HG03108 (cell line): ENCODE data around the gene IGFBP4.

ENCODE experiments used
- ATAC-seq: cut with Tn5 transposase; IDR thresholded peaks from one replicate; pipeline ENCODE4 v1.9.1; 2021; ENCODE audit warnings: moderate library complexity; ENCODE audit not compliant: unreplicated experiment

IGFBP4 gene

DNA sequence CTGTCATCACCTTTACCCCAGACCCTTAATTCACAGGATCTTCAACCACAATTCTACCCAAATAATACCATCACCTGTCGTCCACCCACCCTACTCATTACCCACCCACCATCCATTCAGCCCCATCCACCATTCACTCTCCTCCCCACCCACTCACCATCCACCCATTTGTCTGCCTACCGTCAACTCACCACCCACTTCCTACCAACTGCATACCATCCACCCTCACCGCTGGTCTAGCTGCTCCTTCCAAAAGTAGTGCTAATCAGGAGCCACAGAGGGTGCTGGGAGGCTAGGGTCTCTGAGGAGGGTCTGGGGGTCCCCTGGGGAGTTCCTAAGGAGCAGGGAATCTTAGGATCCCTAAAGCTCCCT lies 12.0 kb upstream of the IGFBP4 start:
- ATAC-seq, result no peak

DNA sequence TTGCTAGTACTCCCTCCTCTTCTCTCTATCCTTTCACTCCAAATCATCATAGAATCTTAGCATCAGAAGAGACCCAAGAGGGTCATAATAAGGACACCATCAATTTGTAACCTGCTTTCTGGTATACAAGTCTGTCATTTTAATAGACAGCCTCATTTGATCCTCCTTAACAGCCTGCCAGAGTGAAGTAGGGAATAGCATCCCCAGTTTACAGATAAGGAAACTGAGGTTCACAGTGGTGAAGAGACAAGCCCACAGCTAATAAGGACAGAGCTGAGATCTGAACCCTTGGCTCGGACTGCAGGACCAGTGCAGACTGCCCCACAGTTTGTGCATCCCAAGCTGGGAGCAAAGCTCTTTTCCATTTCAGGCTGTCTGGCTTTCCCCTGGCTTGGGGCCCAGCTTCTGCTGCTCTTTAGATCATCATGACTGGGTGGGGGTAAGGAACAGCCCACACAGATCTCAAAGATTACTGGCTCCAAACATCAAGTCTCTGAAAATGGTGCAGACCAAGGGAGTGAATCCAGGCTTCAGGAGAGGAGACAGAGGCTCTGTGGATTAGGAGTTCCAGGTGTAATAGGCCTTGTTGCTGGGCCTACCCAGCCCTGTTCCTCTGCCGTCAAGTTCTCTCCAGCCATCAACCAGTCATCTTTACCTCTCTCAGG lies 10.3 kb upstream of the IGFBP4 start:
- no peak for ATAC-seq

DNA sequence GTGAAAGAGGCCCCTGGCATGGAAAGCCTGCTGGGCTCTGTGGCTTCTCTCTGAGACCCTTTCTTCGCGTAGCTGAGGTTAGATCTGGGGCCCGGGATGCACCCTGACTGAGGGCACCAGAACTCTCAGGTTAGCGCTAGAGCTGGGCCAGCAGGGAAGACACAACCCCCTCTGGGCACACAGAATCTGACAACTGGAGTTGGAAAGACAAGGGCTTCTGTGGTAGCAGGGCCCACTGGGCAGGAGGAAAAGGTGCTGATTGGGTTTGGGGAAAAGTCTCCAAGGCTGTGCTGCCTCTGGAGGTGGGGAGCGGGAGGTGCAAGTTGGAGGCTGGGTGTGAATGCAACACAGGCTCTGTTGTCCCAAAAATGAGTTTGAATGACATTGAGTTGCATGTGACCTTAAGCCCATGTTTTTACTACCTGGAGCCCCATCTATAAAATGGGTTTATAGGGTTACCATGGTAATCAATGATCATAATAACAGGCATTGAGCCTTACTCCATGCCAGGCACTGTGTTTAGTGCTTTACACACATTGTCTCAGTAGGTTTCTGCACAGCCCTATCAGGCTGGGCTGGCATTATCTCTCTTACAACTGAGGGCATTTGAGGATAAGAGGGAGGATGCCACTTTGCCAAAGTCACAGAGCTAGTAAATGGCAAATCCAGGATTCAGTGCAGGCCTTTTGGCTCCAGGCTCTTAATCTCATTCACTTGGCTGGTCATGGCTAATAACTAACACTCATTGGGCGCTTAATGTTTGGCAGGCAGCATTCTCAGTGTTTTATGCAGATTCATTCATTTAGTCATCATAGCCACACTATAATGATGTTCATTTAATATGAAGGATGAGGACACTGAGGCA lies 9.5 kb upstream of the IGFBP4 start:
- ATAC-seq, result no peak

DNA sequence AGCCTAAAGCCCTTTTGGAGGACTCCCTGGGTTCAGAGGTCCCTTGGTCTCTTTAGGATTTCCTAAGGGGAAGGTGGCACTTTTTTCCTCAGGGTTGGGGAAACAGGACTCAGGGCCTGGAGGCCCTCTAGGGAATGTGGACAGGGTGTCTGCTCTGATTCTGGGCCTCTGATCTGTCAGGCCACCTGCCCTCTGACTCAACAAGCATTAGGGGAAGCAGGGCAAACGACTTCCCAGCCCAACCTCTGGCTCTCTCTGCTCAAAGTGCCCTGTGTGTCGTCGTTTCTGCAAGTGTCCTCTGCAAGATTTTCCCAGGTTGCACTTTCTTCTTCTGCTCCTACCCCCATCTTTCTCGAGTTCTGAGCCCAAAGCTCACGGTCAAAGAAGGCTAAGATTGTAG lies 6.6 kb upstream of the IGFBP4 start:
- no peak for ATAC-seq

DNA sequence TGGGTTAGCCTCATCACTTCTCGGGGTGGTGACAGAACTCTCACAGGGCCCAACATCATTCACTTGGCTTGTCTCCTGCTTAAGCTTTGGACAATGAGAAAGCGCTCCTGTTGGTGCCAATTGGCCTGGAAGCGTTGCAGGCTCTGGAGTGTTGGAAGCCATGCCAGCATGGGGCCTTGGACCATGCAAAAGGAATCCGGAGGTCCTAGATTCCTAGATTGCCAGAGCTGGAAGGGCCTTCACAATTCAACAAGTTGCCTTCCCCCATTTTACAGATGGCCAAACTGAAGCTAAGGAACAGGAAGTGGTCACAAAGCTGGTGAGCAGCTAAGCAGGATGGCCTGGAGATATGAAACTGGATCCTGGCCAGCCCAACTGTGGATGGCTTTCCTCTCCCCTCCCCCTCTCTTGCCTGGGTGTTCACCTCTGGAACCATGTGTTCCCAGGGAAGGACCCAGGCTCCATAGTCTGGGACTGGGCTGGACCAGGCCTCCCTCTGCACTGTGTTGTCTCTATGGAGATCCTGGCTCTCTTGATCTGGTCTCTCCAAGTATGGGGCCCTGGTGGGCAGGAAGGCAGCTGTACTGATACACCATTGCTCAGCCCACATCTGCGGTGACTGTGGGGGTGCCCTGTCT lies 6.0 kb upstream of the IGFBP4 start:
- ATAC-seq, result no peak

DNA sequence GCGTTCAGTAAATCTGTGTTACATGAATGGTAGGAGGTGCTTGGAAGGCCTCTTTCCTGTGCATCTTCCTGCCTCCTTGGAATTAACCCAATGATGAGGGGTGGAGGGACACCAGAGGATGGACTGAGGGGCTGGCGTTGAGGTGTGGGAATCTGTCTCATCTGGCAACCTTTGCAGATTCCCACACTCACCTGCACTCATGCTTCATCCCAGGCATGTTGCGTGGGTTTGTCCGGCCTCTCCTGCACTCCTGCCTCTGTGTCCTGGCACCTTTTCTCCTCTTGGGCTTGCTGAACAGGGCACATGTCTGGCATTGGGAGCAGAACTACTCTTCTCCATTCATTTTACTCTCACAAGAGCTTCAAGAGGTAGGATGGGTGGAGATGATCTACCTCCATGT lies 3.1 kb upstream of the IGFBP4 start:
- ATAC-seq, result no peak

DNA sequence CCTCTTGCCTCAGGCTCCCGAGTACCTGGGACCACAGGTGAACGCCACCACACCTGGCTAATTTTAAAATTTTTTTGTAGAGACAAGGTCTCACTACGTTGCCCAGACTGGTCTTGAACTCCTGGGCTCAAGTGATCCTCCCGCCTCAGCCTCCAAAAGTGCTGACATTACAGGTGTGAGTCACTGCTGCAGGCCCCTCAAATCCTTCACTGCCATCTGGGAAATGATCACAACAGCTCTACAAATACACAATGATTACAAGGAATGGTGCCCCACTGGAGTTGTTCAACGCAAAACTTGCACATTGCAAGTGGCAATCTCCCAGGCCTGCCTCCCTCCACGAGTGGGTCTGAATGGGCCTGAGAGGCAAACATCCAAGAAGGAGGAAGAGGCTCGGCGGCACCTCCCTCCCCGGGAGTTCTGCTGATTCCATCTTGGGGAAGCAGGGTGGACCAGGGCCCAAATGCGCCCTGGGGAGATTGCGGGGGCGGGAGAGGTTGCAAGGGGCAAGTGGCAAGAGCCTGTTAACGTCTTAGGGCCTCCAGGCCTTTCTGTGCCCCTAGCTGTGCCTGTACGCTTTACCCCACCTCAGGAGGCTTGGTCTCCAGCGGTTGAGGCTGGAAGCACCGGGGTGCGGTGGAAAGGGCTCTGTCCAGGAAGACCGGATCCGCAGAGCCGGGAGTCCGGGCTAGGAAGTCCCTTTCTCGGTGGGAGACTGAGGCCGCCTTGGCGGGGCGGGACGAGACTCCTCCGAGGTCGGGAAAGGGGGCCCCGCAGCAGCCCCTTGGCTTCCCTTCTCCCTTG lies 656 bp upstream of the IGFBP4 start:
- ATAC-seq, result no peak

DNA sequence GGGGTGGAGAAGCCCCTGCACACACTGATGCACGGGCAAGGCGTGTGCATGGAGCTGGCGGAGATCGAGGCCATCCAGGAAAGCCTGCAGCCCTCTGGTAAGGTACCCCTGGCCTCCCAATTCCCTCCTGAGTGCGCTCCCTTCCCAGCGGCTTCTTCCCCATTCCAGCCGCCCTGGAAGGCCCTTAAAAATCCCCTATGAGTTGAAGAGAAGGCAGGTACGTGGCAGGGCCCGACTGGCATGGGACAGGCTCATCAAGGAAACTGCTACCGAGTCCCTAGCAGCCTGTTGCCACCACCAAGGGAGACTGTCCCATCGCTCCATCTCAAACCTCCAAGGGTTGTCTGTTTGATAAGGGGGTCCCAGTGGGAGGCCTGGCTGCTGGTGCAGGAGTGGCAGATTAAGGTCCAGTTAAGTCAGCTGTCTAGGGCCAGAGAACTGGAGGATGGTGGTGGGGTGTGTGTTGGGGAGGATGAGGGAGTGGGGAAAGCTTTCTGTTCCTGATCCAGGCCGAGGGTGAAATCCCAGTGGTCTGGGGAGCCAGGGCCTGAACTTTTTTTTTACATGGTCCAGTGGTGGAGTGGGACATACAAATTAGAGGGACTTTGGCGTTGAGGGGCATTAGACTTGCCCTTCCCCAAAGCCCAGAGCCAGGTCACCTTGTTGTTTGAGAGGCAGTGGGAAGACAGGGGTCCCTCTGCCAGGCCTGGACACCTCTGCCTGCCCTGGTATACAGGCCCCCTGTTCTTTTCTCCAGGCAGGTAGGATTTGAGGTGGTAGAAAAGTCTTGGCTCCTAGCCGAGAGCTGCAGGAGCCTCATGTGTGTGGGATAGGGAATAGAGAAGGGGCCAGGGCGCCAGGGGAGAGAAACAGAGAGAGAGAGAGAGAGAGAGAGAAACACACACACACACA lies 994 bp downstream of the IGFBP4 start:
- no peak for ATAC-seq

DNA sequence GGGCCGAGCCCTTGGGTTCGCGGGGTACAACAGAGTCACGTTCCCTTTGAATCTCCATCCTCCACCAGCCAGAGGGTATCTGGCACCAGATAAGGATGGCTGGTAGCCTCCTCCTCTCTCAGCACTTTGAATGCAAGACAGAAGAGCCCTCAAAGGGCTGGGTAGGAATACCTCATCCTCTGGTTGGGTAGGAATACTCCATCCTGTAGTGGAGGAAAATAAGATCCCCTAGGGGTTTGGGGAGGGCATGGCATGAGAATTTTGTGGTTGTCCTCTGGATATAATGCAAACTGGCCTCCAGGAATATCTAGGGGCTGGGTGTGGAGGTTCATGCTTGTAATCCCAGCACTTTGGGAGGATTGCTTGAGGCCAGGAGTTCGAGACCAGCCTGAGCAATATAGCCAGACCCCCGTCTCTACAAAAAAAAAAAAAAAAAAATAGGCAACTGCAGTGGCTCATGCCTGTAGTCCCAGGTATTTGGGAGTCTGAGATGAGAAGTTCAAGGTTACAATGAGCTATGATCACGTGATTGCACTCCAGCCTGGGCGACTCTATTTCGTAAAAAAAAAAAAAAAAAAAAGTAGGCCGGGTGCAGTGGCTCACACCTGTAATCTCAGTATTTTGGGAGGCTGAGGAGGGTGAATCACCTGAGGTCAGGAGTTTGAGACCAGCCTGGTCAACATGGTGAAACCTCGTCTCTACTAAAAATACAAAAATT lies 2.7 kb downstream of the IGFBP4 start:
- ATAC-seq, result no peak

DNA sequence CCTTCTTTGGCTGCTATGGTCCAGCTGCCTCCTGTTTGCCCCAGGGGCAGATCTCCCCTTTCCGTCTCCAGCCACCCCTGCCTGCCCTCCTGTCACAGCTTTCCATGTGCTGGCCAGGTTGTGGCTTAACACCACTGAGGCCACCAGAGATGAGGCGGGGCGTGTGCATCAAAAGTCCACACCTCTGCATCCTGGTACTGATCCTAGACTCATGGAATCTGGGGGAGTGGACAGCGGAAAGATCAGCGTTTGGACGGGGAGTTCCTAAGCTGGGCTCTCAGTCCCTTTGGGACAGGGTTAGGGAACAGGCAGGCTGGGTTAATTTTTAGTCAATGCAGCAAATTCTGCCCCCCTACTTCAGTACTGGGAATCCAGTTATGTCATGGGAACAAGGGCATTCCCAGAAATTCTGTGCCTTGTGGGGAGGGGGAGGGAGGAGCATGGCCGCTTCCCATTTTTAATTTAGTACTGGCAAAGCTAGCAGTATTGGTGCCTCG lies 3.9 kb downstream of the IGFBP4 start:
- no peak for ATAC-seq

DNA sequence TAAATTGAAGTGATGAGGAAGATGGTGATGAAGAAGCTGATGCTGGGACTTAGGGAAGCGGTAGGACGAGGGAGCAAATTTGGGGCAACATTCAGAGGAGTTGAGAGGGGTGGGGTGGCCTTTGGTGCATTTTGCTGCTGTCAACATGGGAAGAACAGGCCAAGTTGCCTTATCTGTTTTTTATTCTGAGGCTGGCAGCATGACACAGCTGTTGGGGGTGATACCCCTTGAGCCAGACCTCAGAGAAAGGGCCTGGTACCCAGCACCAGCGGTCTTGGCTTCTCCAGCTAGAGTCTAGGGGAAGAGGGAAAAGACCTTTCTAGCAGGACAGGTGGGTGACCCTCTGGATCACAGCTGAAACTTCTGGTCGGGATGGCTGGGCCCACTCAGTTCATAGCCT lies 4.6 kb downstream of the IGFBP4 start:
- ATAC-seq, result no peak

DNA sequence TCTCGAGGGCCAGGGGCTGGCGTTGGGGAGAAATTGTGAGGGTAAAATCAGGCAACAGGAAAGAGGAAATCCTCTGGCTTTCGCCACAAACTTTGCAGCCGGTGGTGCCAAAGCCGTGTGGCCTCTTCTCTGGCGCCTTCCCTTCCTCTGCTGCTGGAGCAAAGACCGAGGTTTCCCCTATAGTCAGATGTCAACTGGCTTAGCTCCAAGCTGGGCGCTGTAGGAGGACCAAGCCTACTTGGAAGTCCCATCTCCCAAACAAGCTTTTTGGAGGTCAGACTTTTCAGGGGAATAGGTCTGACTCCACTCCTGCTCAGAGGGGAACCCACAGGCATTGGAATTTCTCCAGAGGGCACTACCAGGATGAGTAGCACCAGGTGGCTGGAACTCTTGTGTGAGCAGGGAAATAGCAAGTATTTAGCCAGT lies 5.0 kb downstream of the IGFBP4 start:
- ATAC-seq, result no peak

DNA sequence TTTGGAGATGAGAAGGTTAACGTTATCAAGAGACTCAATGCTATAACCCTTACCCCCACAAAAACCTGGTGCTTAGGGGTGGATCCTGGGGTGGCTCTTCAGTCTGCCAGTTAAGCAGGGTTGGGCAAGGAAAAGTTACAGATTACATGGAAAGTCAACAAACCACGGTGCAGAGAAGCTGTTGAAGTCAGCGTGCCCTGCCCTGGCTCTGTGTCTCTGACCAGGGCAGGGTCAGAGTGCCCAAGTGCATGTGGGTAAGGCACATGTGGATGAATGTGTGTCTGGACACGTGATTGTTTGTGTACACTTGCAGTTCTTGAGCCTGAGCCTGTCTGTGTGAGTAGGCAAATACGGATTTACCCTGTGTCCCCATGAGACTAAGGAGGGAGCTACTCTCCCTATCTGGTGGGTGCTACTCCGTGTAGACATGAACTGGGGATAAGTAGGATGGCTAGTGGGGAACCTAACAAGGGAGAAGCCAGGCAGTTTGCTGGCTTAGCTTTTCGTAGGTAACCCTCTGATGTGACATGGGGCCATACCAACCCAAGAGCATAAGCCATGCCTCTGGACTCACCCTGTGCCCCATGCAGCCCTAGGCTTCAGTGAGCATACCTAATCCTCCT lies 5.5 kb downstream of the IGFBP4 start:
- ATAC-seq, result no peak

DNA sequence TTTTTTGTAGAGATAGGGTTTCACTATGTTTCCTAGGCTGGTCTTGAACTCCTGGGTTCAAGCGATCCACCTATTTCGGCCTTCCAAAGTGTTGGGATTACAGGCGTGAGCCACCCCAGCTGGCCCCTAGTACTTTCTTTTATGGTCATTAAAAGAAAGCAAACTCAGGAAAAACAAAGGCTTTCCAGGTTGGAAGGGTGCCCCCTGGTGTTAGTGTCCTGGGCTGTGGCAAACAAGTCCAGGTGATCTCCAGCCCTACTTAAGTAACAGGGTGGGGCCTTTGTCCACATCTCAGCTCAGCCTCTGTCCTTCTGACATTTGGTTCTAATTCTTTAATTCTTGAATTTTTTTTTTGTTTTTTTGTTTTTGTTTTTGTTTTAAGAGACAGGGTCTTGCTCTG lies 6.9 kb downstream of the IGFBP4 start:
- no peak for ATAC-seq

DNA sequence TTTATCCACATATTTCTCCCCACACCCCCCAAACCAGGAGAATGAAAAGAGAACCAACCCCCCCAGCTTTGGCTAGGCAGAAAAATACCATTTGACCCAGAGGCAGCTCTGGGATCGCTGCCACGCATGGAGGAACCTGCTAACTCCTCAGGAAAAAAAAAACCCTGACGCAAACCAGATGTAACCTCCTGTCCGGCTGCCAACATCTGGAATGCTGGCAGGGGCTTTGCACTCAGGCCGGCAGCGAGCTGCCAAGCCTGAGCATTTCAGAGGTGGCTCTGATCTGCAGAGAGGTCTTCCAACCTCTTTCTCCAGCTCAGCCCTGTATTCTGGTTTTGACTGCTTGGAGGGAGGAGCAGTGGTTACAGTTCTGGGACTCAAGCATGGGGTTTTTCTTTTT lies 8.2 kb downstream of the IGFBP4 start:
- ATAC-seq, result no peak

DNA sequence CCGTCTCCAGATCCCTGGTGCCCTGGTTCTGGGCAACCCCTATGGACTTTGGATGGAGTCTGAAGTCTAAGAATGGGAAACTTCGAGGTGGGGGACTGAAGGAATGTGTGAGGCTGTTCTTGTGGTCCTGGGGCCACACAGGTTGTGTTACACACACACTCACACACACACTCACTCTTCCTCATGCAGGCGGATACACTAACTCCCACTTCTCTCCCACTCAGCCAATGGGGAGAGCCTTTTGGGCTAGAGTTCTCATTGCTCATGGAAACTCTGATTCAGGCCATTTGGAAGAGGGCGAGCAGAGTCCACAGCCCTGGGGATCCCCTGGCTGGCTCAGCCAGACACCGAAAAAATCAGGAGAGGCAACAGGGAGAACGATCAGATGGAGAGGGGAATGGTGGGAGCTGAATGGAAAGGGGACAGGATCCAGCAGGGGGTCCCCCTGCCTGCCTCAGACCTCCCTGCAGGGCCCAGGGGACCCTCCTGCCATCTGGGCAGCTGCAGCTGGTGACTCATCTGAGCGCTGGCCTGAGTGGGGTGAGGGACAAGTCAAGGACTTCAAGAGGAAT lies 9.1 kb downstream of the IGFBP4 start:
- no peak for ATAC-seq

DNA sequence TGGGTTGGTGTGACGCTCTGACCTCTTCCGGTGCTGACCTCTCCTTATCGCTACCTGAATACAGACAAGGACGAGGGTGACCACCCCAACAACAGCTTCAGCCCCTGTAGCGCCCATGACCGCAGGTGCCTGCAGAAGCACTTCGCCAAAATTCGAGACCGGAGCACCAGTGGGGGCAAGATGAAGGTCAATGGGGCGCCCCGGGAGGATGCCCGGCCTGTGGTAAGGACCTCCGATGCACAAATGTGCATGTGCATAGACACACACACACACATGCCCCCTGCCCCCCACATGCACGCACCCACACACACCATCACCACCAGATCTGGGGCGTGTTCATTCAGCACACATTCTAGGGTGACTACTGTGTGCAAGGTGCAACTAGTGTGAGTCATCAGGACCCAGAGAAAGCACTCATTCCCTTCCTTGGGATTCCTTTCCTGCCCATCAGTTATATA lies 9.7 kb downstream of the IGFBP4 start:
- ATAC-seq, result no peak

DNA sequence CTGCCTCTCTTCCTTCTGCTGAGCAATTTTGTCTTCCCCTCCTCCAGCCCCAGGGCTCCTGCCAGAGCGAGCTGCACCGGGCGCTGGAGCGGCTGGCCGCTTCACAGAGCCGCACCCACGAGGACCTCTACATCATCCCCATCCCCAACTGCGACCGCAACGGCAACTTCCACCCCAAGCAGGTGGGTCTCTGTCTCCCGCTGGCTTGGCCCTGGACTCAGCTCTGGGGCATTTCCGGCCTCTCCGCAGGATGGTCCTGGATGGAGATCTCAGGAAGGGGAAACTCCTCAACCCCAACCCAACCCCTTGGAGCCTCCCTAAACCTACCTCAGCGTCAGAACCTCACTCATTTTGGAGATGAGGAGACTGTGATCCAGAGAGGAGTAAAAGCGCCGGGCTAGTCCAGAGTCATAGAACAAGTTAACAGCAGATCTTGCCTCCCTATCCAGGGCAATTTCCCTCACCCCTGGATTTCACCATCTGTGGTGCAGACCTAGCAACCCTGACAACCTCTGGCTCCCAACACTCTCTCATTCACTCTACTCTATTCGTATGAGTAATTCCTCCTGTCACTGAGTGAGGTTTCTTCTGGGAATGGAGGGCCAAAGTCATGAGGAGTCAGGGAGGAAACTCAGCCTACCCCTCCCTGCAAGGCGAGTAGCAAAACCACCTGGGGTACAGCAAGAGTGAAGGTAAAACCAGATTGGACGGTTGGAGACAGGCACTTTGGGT lies 10.8 kb downstream of the IGFBP4 start:
- no peak for ATAC-seq
